Measurements from ENCODE around the gene PTTG1. TPM values are rescaled to one million over a fixed set of nuclear protein-coding genes. Genes with fewer than 3 reads are reported as not detected.
A peak's percentile ranks its signal among the peaks of the same experiment; 100 is the strongest.

Gene PTTG1
- total and polyA plus RNA-seq, 9 of the 15 experiments (the other 6 are each of a cell fraction or from before 2014, with no cell fraction given) = 193 to 1,088 (median 349) TPM

- TF ChIP-seq NFE2 (IDR thresholded peaks at IDR 0.05; ENCODE audit: low read depth) (no peak), TARDBP (IDR thresholded peaks at IDR 0.05) (no peak), SMARCE1 (IDR thresholded peaks at IDR 0.05) (no peak), PURB (CRISPR knock-in tag; IDR thresholded peaks at IDR 0.05; ENCODE audit: low read depth) (no peak), MCM7 (IDR thresholded peaks at IDR 0.05) (no peak), TRIM24 (IDR thresholded peaks at IDR 0.05) (no peak), ZBTB11 (CRISPR knock-in tag; IDR thresholded peaks at IDR 0.05) (no peak), CBFB (CRISPR knock-in tag; IDR thresholded peaks at IDR 0.05) (no peak), GABPB1 (CRISPR knock-in tag; IDR thresholded peaks at IDR 0.05) (no peak), FIP1L1 (IDR thresholded peaks at IDR 0.05; ENCODE audit: low read depth, low read length, poor library complexity, severe bottlenecking) (no peak), MEF2A (IDR thresholded peaks at IDR 0.05; ENCODE audit: control insufficient read depth, low read depth, low read length) (no peak), CHD2 (IDR thresholded peaks at IDR 0.05; ENCODE audit: low read depth, low read length) (no peak), SUPT5H (IDR thresholded peaks at IDR 0.05) (no peak), E4F1 (CRISPR knock-in tag; IDR thresholded peaks at IDR 0.05; ENCODE audit: borderline replicate concordance) (no peak), HMGXB4 (CRISPR knock-in tag; IDR thresholded peaks at IDR 0.05) (no peak), SNRNP70 (optimal IDR thresholded peaks at IDR 0.05; ENCODE audit: low read depth, low read length) (no peak), SMARCA4 (IDR thresholded peaks at IDR 0.05) (peak; percentile 24; the same call in 1 of the 2 replicates), ERF (CRISPR knock-in tag; IDR thresholded peaks at IDR 0.05) (no peak), CBX5 (IDR thresholded peaks at IDR 0.05; ENCODE audit: borderline replicate concordance, low read depth) (no peak), MAFK (IDR thresholded peaks at IDR 0.05; ENCODE audit: low read length) (no peak), MTA2 (IDR thresholded peaks at IDR 0.05; ENCODE audit: low read depth) (0 out of 2 replicates have a peak, but pooled peaks have one; percentile 16), NCOA1 (IDR thresholded peaks at IDR 0.05; ENCODE audit: low read depth) (no peak), ZNF444 (CRISPR knock-in tag; IDR thresholded peaks at IDR 0.05) (no peak), DPF2 (IDR thresholded peaks at IDR 0.05) (peak; percentile 41; the same call in 1 of the 2 replicates)
These were observed 14.4 kb downstream of the PTTG1 start (continued) for GRCh38 chr5:160436017-160436416.

Measured in K562 (cell line).